Measurements from ENCODE around the gene SH2D6. TPM values are rescaled to one million over a fixed set of nuclear protein-coding genes. Genes with fewer than 3 reads are reported as not detected.

Gene SH2D6
- total RNA-seq, 1 donor from 2014 or later = 0.96 TPM

Other genes starting within 250 kb of the SH2D6 start
- 89.6 and 94.1 TPM in 2 replicates for gene TGOLN2, start 90.7 kb upstream of the SH2D6 start, total RNA-seq
- 21.0 and 25.0 TPM in 2 replicates for gene RETSAT, start 64.2 kb upstream of the SH2D6 start, total RNA-seq
- gene ELMOD3, start 63.9 kb upstream of the SH2D6 start, total RNA-seq = 16.7 and 18.2 TPM in 2 replicates
- gene CAPG, start 8.3 kb upstream of the SH2D6 start, total RNA-seq = 51.6 and 63.6 TPM in 2 replicates
- 481 and 492 TPM in 2 replicates for gene MAT2A, start 120.5 kb downstream of the SH2D6 start, total RNA-seq
- 21.8 and 23.1 TPM in 2 replicates for gene GGCX, start 142.8 kb downstream of the SH2D6 start, total RNA-seq
- 90.9 and 91.3 TPM in 2 replicates for gene VAMP8, start 158.9 kb downstream of the SH2D6 start, total RNA-seq
- 33.1 and 37.9 TPM in 2 replicates for gene VAMP5, start 165.7 kb downstream of the SH2D6 start, total RNA-seq
- gene RNF181, start 177.0 kb downstream of the SH2D6 start, total RNA-seq = 111 and 116 TPM in 2 replicates
- 6.2 and 6.5 TPM in 2 replicates for gene TMEM150A, start 184.0 kb downstream of the SH2D6 start, total RNA-seq
- gene C2orf68, start 193.4 kb downstream of the SH2D6 start, total RNA-seq = 36.6 and 36.9 TPM in 2 replicates
- 94.0 and 102 TPM in 2 replicates for gene USP39, start 197.5 kb downstream of the SH2D6 start, total RNA-seq
- not detected in 2 replicates for gene SFTPB, start 249.5 kb downstream of the SH2D6 start, total RNA-seq